GM12878 (cell line): ENCODE measurements around the gene SFMBT1. TPM values are rescaled to one million over a fixed set of nuclear protein-coding genes. Genes with fewer than 3 reads are reported as not detected.

ENCODE experiments used
- ATF3 ChIP-seq: IDR thresholded peaks from 2 replicates; pipeline ENCODE4 v1.6.1; 2011; ENCODE audit warnings: low read depth, mild to moderate bottlenecking, low read length, moderate library complexity, borderline replicate concordance; ENCODE audit errors: extremely low read depth
- BHLHE40 ChIP-seq, 2 experiments: fragments of 450-650 bp in 1 of 2; IDR thresholded peaks; 2 replicates each; pipeline ENCODE4 v1.6.1; 2011 to 2017; ENCODE audit warnings: low read depth in 2 of 2, borderline replicate concordance in 1 of 2, improper control_type of control experiment in 1 of 2, low read length in 1 of 2, mild to moderate bottlenecking in 1 of 2
- BRCA1 ChIP-seq: IDR thresholded peaks from 2 replicates; pipeline ENCODE4 v1.6.1; 2011; ENCODE audit warnings: low read depth, low read length, improper control_type of control experiment
- CHD2 ChIP-seq: IDR thresholded peaks from 2 replicates; pipeline ENCODE4 v1.6.1; 2011; ENCODE audit warnings: low read depth, low read length, improper control_type of control experiment, borderline replicate concordance
- EED ChIP-seq: sonication (generic); IDR thresholded peaks from 2 replicates; pipeline ENCODE4 v1.6.1; 2016; ENCODE audit warnings: antibody characterized with exemption, low read depth
- ESRRA ChIP-seq: IDR thresholded peaks from 2 replicates; pipeline ENCODE4 v1.6.1; 2012; ENCODE audit warnings: mild to moderate bottlenecking, low read length, improper control_type of control experiment
- IKZF2 ChIP-seq, 2 experiments: fragments of 450-650 bp; IDR thresholded peaks; 2 replicates each; pipeline ENCODE4 v1.6.1; 2017; ENCODE audit warnings: mild to moderate bottlenecking in 2 of 2, moderate library complexity in 2 of 2
- MEF2A ChIP-seq: IDR thresholded peaks from 2 replicates; pipeline ENCODE4 v1.6.1; 2011; ENCODE audit warnings: low read depth, mild to moderate bottlenecking, low read length, moderate library complexity; ENCODE audit not compliant: insufficient read depth
- NR2F1 ChIP-seq: fragments of 450-650 bp; conservative IDR thresholded peaks from 2 replicates; pipeline ENCODE4 v1.6.1; 2017; ENCODE audit warnings: mild to moderate bottlenecking
- NRF1 ChIP-seq: conservative IDR thresholded peaks from 2 replicates; pipeline ENCODE4 v1.6.1; 2011; ENCODE audit warnings: mild to moderate bottlenecking, low read depth, low read length, improper control_type of control experiment
- PAX8 ChIP-seq: fragments of 450-650 bp; IDR thresholded peaks from 2 replicates; pipeline ENCODE4 v1.6.1; 2017; ENCODE audit warnings: mild to moderate bottlenecking, moderate library complexity
- PML ChIP-seq: IDR thresholded peaks from 2 replicates; pipeline ENCODE4 v1.6.1; 2012; ENCODE audit warnings: low read length, inconsistent platforms
- POLR2AphosphoS5 ChIP-seq: IDR thresholded peaks from 2 replicates; pipeline ENCODE4 v1.6.1; 2011; ENCODE audit warnings: mild to moderate bottlenecking, low read length, inconsistent platforms
- RCOR1 ChIP-seq: conservative IDR thresholded peaks from 2 replicates; pipeline ENCODE4 v1.6.1; 2012; ENCODE audit warnings: low read depth, low read length, improper control_type of control experiment
- REST ChIP-seq: IDR thresholded peaks from 2 replicates; pipeline ENCODE4 v1.6.1; 2012; ENCODE audit warnings: mild to moderate bottlenecking, low read depth, low read length
- SMAD1 ChIP-seq: fragments of 450-650 bp; IDR thresholded peaks from 2 replicates; pipeline ENCODE4 v1.6.1; 2018; ENCODE audit warnings: mild to moderate bottlenecking, low read depth; ENCODE audit not compliant: partially characterized antibody
- SP1 ChIP-seq: IDR thresholded peaks from one replicate; pipeline ENCODE4 v1.6.1; 2011; ENCODE audit warnings: low read depth, low read length
- SUPT20H ChIP-seq: IDR thresholded peaks from 2 replicates; pipeline ENCODE4 v1.6.1; 2011; ENCODE audit warnings: low read depth, mild to moderate bottlenecking, low read length, moderate library complexity, borderline replicate concordance; ENCODE audit not compliant: control insufficient read depth
- USF1 ChIP-seq: IDR thresholded peaks from 2 replicates; pipeline ENCODE4 v1.6.1; 2011; ENCODE audit warnings: borderline replicate concordance, low read depth, mild to moderate bottlenecking, moderate library complexity, mixed read lengths, low read length; ENCODE audit not compliant: insufficient read depth; ENCODE audit errors: extremely low read length
- WRNIP1 ChIP-seq: IDR thresholded peaks from 2 replicates; pipeline ENCODE4 v1.6.1; 2011; ENCODE audit warnings: low read depth, low read length, improper control_type of control experiment, borderline replicate concordance
- polyA plus RNA-seq, 11 experiments: library from polyadenylated mRNA; depleted of rRNA in 4 of 11; unstranded in 6 of 11; stranded (reverse) in 5 of 11; fragments of >200 nt; fragmentation: Nextera tagmentation in 4 of 11; fragmentation: Illumina TruSeq in 1 of 11; extraction: Ambion mirVana in 4 of 11; extraction: Trizol in 1 of 11; gene quantifications; 1 replicate in 1 of 11; 2 replicates in 10 of 11; pipeline versions ENCODE4 v1.2.1 to v1.2.3, GENCODE V29; 2011 to 2016; ENCODE audit warnings: inconsistent platforms in 2 of 11, missing spikeins in 2 of 11, low read depth in 1 of 11
- total RNA-seq, 4 experiments: library from RNA; depleted of rRNA in 3 of 4; stranded (reverse); fragments of >200 nt in 3 of 4; fragmentation: Illumina TruSeq in 1 of 4; extraction: Trizol in 1 of 4; gene quantifications; 2 replicates each; pipeline versions ENCODE4 v1.2.1 to v1.2.3, GENCODE V29; 2013 to 2021
- TF ChIP-seq, protein P1 (sequence below): fragments of 450-650 bp; IDR thresholded peaks from 2 replicates; pipeline ENCODE4 v1.6.1; 2017; ENCODE audit warnings: low read depth, mild to moderate bottlenecking, moderate library complexity
- TF ChIP-seq, protein P2 (sequence below): fragments of 450-650 bp; IDR thresholded peaks from 2 replicates; pipeline ENCODE4 v1.6.1; 2016; ENCODE audit warnings: mild to moderate bottlenecking

SFMBT1 gene
- total and polyA plus RNA-seq, 10 of the 15 experiments (the other 5 are each of a cell fraction or from before 2014, with no cell fraction given), result 3.2 to 19.5 (median 11.4) TPM

DNA sequence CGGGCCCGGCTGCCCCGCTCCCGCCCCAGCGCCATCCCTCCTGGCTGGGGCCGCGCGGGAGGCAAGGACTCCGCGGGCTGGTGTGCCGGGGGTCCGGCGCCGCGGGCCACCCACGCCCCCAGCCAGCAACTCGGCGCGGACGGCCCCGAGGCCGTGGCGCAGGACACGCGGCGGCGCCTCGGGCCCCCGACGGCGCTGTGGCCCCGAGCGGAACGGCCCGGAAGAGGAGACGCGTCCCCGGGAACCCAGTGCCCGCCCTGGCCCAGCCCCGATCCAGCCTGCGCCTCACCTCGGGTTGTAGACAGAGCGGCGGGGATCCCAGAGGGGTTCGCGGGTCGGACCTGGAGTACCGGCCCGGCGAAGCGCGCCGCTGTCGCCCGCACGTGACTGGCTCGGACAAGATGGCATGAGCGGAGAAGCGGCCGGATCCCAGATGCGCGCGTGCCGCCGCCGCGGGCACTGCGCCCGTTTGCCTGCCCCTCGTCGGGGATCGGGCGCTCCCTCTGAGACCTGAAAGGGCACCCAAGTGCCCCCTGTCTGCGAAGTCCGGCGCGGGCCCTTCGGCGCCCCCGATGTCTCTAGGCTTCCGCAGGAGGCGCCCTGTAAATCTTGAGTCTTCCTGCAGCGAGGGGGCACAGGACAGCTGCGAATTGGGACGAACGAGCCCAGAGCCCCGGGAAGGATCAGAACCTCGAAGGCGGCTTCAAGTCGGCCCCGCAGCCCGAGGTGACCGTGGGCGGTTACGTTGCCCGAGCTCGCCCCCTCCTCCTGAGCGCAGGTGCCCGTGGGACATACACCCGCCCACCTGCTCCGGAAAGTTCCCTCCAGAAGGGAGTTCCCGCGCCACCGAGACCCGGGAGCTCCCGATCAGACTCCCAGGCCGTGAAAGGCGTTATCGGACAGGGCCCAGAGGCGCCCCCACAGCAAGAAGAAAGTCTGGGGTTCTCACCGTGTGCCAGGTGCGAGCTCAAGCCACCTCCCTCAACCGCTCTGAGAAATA is 598 bp upstream of the SFMBT1 start (continued):
- TF ChIP-seq REST (no peak), SP1 (no peak), RCOR1 (no peak), PAX8 (no peak), PML (no peak; the same call in 1 of the 2 replicates), BHLHE40 (IDR thresholded peaks at IDR 0.05; ENCODE audit: borderline replicate concordance in 1 of 2, low read depth in 2 of 2, low read length in 1 of 2) (peak; percentile 84 to 98; a peak in 3 of 4 replicates), ATF3 (no peak; the same call in 1 of the 2 replicates), WRNIP1 (no peak), NRF1 (no peak), ESRRA (no peak), IKZF2 (IDR thresholded peaks at IDR 0.05) (peak; percentile 49 to 59), SMAD1 (no peak), MEF2A (no peak), BRCA1 (no peak), SUPT20H (no peak), POLR2AphosphoS5 (no peak), NR2F1 (peak; percentile 40; the same call in 1 of the 2 replicates), EED (peak; percentile 76), CHD2 (no peak), USF1 (peak; percentile 81)
- TF ChIP-seq, protein P1, sequence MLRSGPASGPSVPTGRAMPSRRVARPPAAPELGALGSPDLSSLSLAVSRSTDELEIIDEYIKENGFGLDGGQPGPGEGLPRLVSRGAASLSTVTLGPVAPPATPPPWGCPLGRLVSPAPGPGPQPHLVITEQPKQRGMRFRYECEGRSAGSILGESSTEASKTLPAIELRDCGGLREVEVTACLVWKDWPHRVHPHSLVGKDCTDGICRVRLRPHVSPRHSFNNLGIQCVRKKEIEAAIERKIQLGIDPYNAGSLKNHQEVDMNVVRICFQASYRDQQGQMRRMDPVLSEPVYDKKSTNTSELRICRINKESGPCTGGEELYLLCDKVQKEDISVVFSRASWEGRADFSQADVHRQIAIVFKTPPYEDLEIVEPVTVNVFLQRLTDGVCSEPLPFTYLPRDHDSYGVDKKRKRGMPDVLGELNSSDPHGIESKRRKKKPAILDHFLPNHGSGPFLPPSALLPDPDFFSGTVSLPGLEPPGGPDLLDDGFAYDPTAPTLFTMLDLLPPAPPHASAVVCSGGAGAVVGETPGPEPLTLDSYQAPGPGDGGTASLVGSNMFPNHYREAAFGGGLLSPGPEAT, result peak; percentile 69
- TF ChIP-seq, protein P2, sequence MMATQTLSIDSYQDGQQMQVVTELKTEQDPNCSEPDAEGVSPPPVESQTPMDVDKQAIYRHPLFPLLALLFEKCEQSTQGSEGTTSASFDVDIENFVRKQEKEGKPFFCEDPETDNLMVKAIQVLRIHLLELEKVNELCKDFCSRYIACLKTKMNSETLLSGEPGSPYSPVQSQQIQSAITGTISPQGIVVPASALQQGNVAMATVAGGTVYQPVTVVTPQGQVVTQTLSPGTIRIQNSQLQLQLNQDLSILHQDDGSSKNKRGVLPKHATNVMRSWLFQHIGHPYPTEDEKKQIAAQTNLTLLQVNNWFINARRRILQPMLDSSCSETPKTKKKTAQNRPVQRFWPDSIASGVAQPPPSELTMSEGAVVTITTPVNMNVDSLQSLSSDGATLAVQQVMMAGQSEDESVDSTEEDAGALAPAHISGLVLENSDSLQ, result no peak
